ENCODE measurements around the gene FBXL15.

FBXL15 gene, protein sequence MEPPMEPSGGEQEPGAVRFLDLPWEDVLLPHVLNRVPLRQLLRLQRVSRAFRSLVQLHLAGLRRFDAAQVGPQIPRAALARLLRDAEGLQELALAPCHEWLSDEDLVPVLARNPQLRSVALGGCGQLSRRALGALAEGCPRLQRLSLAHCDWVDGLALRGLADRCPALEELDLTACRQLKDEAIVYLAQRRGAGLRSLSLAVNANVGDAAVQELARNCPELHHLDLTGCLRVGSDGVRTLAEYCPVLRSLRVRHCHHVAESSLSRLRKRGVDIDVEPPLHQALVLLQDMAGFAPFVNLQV

DNA sequence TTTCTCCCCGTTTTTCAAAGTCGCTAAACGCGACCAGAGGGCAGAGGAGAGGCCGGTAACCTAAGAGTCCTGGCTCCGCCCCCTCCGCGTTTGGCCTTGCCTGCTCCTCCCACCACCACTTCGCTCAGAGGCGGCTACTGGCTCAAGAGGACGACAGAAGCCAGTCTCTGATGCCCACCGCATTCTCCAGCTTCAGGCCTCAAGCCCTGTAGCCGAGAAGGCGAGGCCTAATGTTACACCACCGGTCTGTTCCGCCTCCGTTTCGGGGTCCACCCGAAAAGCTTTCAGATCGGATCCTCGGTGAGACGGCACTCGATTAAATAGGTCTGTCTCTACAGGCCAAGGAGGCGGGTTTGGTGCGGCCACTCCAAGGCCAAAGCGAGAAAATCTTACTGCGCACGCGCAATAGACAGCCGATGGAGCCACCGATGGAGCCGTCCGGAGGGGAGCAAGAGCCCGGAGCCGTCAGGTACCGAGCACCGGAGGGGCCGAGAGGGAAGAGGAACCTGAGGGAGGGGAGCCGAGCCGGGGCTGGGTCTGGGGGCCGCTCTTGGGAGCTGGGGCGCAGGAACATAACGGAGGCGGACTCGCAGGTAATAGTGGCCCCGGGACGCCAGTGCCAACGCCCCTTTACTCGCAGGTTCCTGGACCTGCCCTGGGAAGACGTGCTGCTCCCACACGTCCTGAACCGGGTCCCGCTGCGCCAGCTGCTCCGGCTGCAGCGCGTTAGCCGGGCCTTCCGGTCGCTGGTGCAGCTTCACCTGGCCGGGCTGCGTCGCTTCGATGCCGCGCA lies at the start of gene FBXL15:
Gene FBXL15 (plus strand): TSS at position 123 of the 793 bp plus-strand sequence. CDS start 294 bp downstream, at position 417.
- peak; percentile 92 for DNase-seq

DNA sequence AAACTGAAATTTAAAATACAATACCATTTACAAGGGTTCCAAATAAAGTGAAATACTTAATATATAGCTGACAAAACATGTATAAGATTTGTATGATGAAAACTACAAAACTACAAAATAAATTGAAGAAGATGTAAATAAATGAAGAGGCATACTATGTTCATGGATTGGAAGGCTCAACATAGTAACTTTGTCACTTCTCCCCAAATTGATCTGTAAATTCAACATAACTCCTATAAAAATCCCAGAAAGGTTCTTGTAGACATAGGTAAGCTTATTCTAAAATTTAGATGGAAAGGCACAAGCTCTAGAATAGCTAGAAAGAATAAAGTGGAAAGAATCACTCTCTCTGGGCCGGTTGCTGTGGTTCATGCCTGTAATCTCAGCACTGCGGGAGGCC lies 49.3 kb upstream of the FBXL15 start:
- no peak for DNase-seq

DNA sequence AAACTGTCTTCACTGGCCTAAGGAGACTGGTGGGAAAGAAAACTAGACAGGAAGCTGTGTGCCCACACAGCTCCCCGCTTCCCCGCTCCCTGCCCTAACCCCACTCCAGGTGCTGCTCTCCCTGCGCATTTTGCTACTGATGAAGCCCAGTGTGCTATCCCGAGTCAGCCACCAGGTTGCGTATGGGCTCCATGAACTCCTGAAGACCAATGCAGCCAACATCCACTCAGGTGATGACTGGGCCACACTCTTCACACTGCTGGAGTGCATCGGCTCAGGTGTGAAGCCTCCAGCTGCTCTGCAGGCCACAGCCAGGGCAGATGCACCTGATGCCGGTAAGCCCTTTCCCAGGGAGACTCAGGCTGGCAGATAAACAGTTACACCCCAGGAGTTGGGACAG lies 45.4 kb upstream of the FBXL15 start:
- no peak for DNase-seq

DNA sequence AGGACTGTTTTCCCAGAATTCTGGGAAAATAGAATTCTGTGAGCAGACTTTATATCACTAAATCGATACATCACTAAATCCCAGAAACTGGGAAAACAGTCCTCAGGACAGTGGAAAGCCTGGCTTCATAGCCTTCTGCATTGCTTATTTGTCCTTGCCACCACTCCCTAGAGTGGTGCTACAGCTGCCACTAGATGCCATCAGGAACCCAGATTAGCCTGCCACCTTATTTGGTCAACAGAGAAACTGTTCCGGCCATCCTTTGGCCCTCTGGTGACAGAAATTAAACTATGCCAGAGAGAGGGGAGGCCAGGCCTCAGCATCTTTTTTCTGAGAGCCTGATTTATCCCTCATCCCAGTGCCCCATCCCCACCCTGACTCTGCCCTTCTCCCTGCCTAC lies 44.8 kb upstream of the FBXL15 start:
- DNase-seq, result no peak

DNA sequence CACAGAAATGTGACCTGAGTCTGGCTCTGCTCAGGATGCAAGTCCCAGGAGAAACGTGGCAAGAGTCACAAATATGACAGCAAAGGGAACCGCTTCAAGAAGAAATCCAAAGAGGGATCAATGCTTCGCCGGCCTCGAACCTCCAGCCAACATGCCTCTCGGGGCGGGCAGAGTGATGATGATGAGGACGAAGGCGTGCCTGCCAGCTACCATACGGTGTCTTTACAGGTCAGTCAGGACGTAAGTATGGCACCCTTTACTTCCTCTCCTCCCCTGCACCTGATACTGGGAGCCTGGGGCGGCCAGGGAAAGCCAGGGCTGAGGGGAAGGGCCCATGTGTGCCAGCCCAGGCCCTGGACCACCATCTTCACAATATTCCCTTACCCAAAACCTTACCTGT lies 43.7 kb upstream of the FBXL15 start:
- DNase-seq, result no peak

DNA sequence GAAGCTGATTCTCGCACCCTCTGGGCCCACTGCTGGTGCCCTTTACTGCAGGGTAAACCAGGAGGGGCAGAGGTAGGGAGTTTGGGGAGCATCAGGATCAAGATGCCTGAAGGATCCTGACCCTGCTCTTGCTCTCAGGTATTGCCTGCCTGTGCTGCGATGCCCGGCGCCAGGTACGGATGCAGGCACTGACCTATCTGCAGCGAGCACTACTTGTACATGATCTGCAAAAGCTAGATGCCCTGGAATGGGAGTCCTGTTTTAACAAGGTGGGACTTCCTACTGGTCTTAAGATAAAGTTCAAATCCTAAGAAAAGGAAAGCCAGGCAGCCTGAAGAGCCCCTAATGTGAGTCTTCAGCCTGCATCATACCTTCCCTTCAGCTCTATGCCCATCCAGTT lies 41.3 kb upstream of the FBXL15 start:
- DNase-seq, result no peak

DNA sequence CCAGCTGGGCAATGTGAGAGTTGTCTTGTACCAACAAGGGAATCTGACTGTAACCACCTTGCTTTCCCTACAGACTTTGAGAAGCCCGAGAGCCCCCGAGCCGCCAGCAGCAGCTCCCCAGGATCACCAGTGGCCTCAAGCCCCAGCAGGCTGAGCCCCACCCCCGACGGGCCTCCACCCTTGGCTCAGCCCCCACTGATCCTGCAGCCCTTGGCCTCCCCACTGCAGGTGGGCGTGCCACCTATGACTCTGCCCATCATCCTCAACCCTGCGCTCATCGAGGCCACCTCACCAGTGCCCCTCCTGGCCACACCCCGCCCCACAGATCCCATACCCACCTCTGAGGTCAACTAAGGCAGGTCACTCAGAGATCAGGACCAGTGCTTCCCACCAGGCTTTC lies 38.7 kb upstream of the FBXL15 start:
- no peak for DNase-seq

DNA sequence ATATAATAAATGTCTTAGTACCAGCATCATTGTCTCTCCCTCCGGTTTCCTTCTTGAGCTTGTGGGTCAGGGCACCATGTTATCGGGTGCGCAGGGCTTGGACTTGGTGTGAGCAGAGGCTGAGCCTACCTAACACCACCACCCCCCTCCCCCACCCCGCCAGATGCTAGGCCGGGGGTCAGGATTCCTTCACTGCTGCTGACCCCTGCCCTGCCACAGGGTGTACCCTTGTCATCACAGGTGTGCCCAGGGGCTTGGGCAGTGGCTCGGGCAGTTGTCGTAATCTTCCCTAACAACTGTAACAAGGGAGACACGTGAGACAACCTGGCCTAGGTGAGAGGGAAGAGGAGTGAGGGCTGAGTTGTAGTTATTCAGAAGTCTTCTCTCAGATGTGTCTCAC lies 37.8 kb upstream of the FBXL15 start:
- DNase-seq, result no peak

DNA sequence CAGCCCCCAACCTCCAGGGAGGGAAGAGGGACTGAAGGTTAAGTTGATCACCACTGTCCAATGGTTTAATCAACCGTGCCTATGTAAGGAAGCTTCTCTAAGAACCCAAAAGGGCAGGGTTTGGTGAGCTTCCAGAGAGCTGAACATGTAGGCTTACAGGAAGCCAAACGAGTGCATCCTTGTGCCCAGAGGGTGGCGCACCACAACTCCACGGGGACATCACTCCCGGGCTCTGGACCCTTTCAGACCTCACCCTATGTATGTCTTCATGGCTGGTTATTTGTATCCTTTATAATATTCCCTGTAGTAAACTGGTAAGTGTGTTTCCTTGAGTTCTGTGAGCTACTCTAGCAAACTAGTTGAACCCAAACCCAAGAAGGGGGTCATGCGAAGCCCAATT lies 36.6 kb upstream of the FBXL15 start:
- no peak for DNase-seq

DNA sequence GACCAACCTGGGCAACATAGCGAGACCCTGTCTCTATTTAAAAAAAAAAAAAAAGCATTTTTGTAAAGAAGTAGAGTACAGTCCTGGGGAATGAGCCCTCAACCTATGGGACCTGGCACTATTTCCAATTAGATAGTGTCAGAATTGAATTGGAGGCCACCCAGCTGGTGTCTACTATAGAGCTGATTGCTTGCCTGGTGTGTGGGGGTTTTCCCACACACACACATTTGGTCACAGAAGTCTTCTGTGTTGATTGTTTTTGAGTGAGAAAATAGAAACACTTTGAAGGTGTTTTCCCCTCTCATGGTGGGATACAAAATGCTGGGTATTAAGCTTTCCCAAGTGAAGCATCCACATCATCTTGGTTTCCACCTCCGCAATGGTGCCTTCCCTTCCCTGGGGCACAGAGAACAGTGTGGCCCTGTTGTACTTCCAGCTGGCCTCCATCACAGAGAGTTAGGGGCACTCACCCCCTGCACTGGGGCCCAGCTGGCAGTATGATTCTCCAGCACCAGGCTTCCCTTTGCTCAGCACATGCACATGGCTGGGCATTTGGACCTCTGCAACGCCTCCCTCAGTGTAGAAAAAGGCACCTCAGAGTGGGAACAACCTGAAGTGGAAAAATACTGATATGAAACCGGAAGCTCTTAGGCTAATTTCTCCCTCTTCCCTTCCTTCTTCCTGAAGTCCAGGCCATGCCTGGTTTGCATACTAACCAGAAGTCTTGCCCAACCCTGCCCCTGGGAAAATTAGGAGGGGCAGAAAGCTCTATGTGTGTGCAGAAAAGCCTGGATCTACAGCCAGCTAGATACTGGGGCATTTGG lies 35.8 kb upstream of the FBXL15 start:
- DNase-seq, result no peak

DNA sequence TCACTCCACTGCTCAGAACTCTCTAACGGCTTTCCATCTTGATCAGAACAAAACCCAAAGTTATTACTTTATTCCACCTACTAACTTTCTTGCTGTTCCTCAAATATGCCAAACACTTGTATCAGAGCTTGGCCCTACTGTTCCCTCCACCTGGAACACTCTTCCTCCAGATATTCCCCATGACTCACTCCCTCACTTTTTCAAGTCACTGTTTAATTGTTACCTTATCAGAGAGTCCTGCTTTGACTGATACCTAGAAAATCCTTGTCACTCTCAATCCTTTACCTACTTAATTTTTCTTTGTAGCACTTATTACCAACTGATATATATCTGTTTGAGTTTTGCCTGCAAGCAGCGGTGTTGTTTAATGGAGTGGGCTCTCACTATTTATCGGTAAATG lies 30.7 kb upstream of the FBXL15 start:
- no peak for DNase-seq

DNA sequence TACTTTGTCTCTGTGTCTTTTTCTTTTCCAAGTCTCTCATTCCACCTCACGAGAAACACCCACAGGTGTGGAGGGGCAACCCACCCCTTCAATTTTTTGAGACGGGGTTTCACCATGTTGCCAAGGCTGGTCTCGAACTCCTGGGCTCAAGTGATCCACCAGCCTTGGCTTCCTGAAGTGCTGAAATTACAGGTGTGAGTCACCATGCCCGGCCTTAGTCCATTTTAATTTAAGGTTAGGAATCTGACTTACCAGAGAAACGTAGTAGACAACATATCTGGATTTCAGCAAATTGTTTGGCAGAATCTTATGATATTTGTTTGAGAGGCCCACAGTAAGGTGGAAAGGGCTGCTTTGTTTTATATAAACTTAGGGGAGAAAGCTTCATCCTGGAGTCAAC lies 28.3 kb upstream of the FBXL15 start:
- DNase-seq, result no peak

DNA sequence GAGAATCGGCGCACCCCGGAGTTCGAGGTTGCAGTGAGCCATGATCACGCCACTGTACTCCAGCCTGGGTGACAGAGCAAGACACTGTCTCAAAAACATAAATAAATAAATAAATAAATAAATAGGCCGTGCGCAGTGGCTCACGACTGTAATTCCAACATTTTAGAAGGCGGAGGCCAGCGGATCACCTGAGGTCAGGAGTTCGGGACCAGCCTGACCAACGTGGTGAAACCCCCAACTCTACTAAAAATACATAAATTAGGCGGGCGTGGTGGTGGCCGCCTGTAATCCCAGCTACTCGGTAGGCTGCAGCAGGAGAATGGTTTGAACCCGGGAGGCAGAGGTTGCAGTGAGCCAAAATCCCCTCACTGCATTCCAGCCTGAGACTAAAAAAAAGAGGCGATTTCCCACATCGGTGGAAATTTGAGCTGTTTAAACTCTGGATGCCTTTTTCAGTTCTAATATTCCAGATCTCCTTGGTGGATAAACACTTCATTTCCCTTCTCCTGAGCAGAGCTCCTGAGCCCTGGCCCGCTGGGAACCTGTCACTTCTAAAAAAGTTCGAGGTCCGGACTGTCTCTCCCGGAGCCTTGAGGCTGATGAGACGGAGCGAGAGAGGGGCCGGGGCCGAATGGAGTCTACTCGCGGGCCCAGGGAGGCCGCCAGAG lies 27.1 kb upstream of the FBXL15 start:
- no peak for DNase-seq

DNA sequence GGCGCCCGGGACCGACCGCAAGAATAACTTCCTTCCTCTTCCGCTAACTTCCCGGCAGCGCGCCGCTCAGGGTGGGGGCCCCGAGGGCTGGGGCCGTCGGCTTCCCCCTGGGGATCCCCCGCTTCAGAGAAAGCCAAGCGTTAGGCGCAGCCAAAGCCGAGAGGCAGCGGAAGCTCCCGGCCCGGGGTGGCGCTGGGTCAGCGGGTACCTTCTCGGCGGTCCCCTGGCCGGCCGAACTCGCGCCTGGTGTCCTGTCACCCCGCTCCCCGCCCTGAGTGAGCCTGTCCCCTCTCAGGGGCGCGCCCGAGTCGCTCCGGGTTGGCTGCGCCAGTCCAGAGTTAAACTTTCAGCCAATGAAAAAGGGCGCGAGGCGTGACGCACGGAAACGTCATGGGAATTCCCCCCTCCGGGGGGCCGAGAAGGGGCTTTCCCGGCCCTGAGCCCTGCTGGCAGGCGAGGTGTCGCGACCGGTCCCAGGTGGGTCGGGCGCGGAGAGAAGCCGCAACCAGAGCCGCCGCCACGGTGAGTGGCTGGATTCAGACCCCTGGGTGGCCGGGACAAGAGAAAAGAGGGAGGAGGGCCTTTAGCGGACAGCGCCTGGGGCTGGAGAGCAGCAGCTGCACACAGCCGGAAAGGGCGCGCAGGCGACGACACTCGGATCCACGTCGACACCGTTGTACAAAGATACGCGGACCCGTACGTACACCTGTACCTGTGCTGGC lies 26.4 kb upstream of the FBXL15 start:
- peak; percentile 98 for DNase-seq

DNA sequence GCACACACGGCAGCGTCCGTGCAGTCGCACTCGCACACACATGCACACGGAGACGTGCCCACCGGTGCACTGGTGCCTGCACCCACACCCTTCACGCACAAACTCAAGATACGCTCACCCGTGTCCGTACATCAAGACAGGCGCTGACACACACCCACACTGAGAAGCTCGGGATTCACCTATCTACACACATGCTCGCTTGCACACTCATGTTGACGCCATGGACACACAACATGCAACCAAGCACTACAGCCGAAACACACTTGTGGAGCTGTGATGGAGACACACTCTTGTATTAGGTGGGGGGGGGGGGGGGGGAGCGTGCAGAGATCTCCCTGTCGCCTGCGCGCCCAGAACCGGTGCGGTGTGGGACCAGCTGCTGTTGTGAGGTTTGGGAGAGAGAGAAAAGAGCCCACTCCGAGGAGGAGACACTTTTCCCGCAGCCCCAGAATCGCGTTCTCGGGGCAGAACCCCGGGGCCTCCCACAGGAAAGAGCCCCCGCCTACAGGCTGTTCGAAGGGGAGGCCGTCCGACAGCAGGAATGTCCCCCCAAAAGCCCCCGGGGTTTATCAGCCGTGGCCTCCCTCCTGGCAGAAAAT lies 25.7 kb upstream of the FBXL15 start:
- DNase-seq, result peak; percentile 69

DNA sequence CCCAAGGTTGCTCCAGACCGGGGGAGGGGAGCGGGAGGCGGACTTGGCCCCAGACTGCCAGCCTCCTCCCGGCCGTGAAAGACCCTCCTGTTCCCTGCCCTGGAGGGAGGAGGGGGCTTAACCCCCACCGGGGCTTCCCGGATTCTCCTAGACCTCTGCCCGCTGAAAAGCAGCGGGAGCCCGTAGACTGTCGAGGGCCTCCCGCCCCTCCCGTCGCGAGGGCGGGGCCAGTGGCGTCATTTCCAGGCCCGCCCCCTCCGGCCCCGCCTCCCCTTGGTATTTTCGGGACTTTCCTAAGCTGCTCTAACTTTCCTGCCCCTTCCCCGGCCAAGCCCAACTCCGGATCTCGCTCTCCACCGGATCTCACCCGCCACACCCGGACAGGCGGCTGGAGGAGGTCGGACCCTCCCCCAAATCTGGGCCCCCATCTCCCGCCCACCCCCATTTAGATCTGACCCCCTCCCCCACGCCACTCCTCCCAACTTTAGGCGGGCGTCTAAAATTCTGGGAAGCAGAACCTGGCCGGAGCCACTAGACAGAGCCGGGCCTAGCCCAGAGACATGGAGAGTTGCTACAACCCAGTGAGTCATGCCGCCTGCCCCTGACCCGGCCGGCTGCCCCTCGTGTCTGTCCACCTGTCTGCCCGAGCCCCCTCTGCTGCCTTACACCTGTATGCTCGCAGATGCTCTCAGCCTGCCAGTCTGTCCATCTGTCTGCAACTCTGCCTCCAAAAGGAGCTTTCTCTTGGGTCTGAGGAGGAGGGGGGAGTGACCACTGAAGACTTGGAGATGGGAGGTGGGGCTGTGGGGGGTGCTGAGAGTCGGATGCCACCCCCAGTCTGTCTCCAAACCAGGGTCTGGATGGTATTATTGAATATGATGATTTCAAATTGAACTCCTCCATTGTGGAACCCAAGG lies 25.0 kb upstream of the FBXL15 start, which contains the start of gene NFKB2:
Gene NFKB2 (plus strand): TSS at position 306 of the 917 bp plus-strand sequence. CDS start 255 bp downstream, at position 561.
- DNase-seq, result peak; percentile 92

DNA sequence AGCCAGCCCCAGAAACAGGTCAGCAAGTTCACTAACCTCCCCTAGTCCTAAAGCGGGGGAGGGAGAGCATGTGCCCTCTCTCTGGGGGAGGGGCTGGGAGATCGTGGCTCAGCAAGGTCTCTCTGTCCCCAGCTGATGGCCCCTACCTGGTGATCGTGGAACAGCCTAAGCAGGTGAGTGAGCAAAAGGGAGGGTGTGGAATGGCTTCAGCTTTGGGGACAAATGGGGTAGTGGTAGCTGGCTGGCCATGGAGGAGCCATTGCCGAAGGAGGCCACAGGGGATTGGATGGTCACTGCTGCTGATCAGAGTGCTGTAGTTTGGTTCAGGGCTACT lies 24.4 kb upstream of the FBXL15 start:
- no peak for DNase-seq

DNA sequence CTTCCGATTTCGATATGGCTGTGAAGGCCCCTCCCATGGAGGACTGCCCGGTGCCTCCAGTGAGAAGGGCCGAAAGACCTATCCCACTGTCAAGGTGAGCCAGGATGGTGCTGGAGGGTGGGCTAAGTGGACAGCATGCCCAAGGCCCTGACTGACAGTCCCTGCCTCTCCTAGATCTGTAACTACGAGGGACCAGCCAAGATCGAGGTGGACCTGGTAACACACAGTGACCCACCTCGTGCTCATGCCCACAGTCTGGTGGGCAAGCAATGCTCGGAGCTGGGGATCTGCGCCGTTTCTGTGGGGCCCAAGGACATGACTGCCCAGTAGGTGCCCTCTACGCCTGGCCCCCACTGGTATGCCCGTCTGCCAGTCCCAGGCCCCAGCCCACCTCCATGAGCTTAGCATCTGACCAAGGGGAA lies 23.9 kb upstream of the FBXL15 start:
- no peak for DNase-seq

DNA sequence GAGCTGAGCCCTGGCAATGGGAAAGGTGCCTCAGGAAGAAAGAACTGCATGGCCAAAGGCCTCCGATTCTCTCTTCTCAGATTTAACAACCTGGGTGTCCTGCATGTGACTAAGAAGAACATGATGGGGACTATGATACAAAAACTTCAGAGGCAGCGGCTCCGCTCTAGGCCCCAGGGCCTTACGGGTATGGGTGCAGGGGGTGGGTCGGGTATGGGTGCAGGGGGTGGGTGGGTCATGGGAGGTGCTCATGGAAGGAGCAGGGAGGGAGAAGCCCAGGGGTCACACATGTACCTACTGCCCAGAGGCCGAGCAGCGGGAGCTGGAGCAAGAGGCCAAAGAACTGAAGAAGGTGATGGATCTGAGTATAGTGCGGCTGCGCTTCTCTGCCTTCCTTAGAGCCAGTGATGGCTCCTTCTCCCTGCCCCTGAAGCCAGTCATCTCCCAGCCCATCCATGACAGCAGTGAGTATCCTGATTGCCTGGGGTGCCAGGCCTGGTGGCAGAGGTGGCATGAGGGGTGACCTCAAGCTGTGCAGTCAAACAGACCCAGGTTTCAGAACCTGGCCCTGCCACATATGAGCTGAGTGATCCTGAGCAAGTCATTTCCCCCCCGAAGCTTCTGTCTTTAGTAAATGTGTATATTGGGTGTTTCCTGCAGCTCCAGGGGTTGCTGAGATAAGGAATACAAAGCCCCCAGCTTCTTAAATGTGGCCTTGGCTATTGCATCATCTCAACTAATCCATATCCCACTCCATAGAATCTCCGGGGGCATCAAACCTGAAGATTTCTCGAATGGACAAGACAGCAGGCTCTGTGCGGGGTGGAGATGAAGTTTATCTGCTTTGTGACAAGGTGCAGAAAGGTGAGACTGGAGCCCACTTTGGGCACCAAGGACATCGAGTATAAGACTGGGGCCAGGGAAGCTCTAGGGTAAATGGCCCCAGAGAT lies 23.1 kb upstream of the FBXL15 start:
- DNase-seq, result no peak
